ENCODE measurements around the gene KDM5A.

DNA sequence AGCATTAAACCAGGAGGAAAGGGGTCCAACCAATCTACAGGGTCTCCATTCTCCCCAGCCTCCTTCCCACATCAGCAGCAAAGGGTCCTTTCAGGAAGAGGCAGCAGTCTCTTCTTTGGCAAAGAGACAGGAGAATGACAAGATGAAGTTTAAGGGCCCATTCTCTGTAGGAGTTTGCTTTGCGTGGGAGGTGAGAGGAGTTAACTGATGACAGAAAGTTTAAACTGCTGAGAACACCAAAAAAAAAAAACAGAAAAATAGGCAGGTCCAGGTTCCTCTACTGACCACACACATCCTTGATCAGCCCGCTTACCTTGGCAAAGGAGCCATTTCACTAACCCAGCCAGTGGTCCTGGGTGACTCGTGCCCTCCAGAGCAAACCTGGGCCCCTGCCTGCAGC is 132.2 kb downstream of the KDM5A start:
- TF ChIP-seq POLR2AphosphoS5 (IDR thresholded peaks at IDR 0.05; ENCODE audit: borderline replicate concordance, low read depth, low read length) (no peak), EZH2 (IDR thresholded peaks at IDR 0.05) (no peak), FOXP2 (optimal IDR thresholded peaks at IDR 0.05; ENCODE audit: control extremely low read depth, extremely low read length, insufficient read depth) (no peak)

All from SK-N-MC (cell line).